SJSA1 (cell line): ENCODE measurements around the gene SHC3. TPM values are rescaled to one million over a fixed set of nuclear protein-coding genes. Genes with fewer than 3 reads are reported as not detected.

Experiments used
- DNase-seq, 2 experiments: peaks; one replicate each; pipeline ENCODE4 v3.0.0-alpha.2; 2015 to 2020; ENCODE audit warnings: low spot score in 2 of 2, low read depth in 1 of 2
- H3K27ac ChIP-seq: fragments of 250-450 bp; sonication (Bioruptor Pico); 2 replicates; pipeline ENCODE4 v1.5.1; 2020; ENCODE audit warnings: mild to moderate bottlenecking, moderate library complexity
- H3K27me3 ChIP-seq: fragments of 250-450 bp; sonication (Bioruptor Pico); replicated peaks from 2 replicates; pipeline ENCODE4 v1.5.1; 2020; ENCODE audit warnings: mild to moderate bottlenecking, moderate library complexity
- H3K36me3 ChIP-seq: fragments of 250-450 bp; sonication (Bioruptor Pico); 2 replicates; pipeline ENCODE4 v1.5.1; 2020; ENCODE audit warnings: mild to moderate bottlenecking
- H3K4me1 ChIP-seq: fragments of 250-450 bp; sonication (Bioruptor Pico); replicated peaks from 2 replicates; pipeline ENCODE4 v1.6.1; 2021; ENCODE audit warnings: mild to moderate bottlenecking
- H3K4me3 ChIP-seq: fragments of 250-450 bp; sonication (Bioruptor Pico); 2 replicates; pipeline ENCODE4 v1.5.1; 2020; ENCODE audit warnings: mild to moderate bottlenecking
- H3K9me3 ChIP-seq: fragments of 250-450 bp; sonication (Bioruptor Pico); replicated peaks from 2 replicates; pipeline ENCODE4 v1.5.1; 2020; ENCODE audit warnings: mild to moderate bottlenecking
- total RNA-seq: library from RNA; depleted of rRNA; stranded (reverse); fragments of >200 nt; shearing (Covaris generic); gene quantifications from 2 replicates; pipeline ENCODE4 v1.2.3, GENCODE V29; 2014

The SHC3 gene
- total RNA-seq, 1 experiment from 2014 or later: 0.34 TPM

- DNase-seq: no peak
- peaks cover 16% of the 10 kb centered on the region for H3K4me1 ChIP-seq
- H3K4me3 ChIP-seq: no peak overlapping the region
- no peaks in the 10 kb centered on the region for H3K9me3 ChIP-seq
- H3K36me3 ChIP-seq: peaks cover 2% of the 10 kb centered on the region; the same call in 1 of the 2 replicates
- no peaks in the 10 kb centered on the region for H3K27me3 ChIP-seq
- H3K27ac ChIP-seq: no peak overlapping the region
Measured at GRCh38 chr9:88986776-88987175, 191.8 kb downstream of the SHC3 start.

DNA sequence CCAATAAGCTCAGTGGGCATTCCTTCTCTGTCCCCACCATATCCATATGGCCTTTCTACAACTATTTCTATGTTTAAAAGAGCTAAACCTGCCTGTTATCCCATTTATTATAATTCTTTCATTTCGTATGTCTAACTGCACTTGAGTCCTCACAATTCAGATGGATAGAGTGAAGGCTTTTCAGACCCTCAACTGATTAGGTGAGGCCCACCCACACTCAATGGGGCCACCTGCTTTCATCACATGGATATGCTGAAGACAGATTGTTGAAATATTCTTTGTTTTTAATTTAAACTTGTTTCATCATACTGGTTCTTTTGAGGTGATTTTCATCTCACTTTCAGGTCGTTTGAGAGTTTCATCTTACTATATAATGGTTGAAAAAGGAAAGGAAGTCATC lies 193.0 kb downstream of the SHC3 start:
- Histone ChIP-seq H3K9me3 (no peaks in the 10 kb centered on the region), H3K4me1 (peaks cover 12% of the 10 kb centered on the region)
- no peak for DNase-seq

GRCh38 chr9:88984543-88984883 lies 194.1 kb downstream of the SHC3 start:
- no peak overlapping the region for H3K4me3 ChIP-seq

More for the DNA sequence above, 193.0 kb downstream of the SHC3 start:
- H3K27ac ChIP-seq: no peak overlapping the region
- H3K4me3 ChIP-seq: no peak overlapping the region
- no peaks in the 10 kb centered on the region for H3K27me3 ChIP-seq
- no peaks in the 10 kb centered on the region for H3K36me3 ChIP-seq

GRCh38 chr9:88983865-88984542 lies 194.6 kb downstream of the SHC3 start:
- Histone ChIP-seq H3K27ac (no peak overlapping the region), H3K27me3 (no peaks in the 10 kb centered on the region), H3K9me3 (no peaks in the 10 kb centered on the region), H3K4me3 (no peak overlapping the region), H3K36me3 (no peaks in the 10 kb centered on the region), H3K4me1 (peaks cover 4% of the 10 kb centered on the region)
- no peak for DNase-seq

More at GRCh38 chr9:88984543-88984883, 194.1 kb downstream of the SHC3 start:
- Histone ChIP-seq H3K4me1 (peaks cover 9% of the 10 kb centered on the region), H3K9me3 (no peaks in the 10 kb centered on the region), H3K36me3 (no peaks in the 10 kb centered on the region), H3K27ac (no peak overlapping the region), H3K27me3 (no peaks in the 10 kb centered on the region)
- DNase-seq: no peak

DNA sequence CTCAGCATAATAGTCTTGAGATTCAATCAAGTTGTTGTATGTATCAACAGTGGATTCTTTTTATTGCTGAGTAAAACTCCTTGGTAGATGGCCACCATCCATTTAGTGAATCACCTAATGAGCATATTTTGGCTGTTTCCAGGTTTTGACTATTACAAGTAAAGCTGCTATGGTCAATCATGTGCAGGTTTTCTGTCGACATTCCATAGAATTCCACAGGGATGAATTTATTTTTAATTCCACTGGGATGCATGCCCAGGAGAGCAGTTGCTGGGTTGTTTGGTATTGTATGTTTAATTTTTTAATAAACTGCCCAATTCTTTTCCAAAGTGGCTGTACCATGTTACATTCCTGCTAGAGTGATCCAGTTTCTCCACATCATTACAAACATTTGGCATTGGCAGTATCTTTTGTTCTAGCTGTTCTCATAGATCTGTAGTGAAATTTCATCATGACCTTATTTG lies 197.8 kb downstream of the SHC3 start:
- H3K4me1 ChIP-seq: no peaks in the 10 kb centered on the region
- no peaks in the 10 kb centered on the region for H3K36me3 ChIP-seq
- H3K27me3 ChIP-seq: no peaks in the 10 kb centered on the region
- no peak overlapping the region for H3K4me3 ChIP-seq
- H3K9me3 ChIP-seq: no peaks in the 10 kb centered on the region
- H3K27ac ChIP-seq: no peak overlapping the region
- peak in 1 of 2 experiments; percentile 11 for DNase-seq

GRCh38 chr9:88979791-88980190 lies 198.8 kb downstream of the SHC3 start:
- Histone ChIP-seq H3K9me3 (no peaks in the 10 kb centered on the region), H3K36me3 (no peaks in the 10 kb centered on the region), H3K27ac (no peak overlapping the region), H3K4me1 (no peaks in the 10 kb centered on the region), H3K27me3 (no peaks in the 10 kb centered on the region), H3K4me3 (no peak overlapping the region)
- DNase-seq: no peak

- Histone ChIP-seq H3K27me3 (no peaks in the 10 kb centered on the region), H3K27ac (no peak overlapping the region), H3K9me3 (no peaks in the 10 kb centered on the region), H3K4me3 (no peak overlapping the region), H3K36me3 (no peaks in the 10 kb centered on the region), H3K4me1 (no peaks in the 10 kb centered on the region)
- no peak for DNase-seq
Measured at GRCh38 chr9:88979021-88979420, 199.6 kb downstream of the SHC3 start.

- Histone ChIP-seq H3K36me3 (no peaks in the 10 kb centered on the region), H3K9me3 (no peaks in the 10 kb centered on the region), H3K4me1 (no peaks in the 10 kb centered on the region), H3K4me3 (no peak overlapping the region), H3K27ac (no peak overlapping the region), H3K27me3 (no peaks in the 10 kb centered on the region)
- no peak for DNase-seq
Measured at GRCh38 chr9:88978034-88978433, 200.6 kb downstream of the SHC3 start.

DNA sequence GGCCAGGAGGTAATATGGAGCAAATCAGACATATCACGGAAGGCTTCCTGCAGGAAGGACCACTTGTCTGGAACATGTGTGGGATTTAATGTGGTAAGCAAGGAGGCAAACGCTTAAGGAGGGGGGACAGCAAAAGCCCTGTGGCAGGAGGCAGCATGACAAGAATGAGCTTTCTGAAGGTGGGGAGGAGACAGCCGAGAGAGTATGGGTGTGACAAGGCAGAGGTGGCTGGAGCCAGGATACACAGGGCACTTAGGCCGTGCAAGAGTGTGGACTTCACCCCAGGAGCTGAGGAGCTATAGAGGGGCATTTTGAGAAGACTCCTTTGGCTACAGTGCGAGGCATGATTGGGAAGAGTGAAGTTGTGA lies 201.7 kb downstream of the SHC3 start:
- no peaks in the 10 kb centered on the region for H3K4me1 ChIP-seq
- no peaks in the 10 kb centered on the region for H3K36me3 ChIP-seq
- no peak overlapping the region for H3K27ac ChIP-seq
- no peaks in the 10 kb centered on the region for H3K9me3 ChIP-seq
- DNase-seq: no peak
- H3K27me3 ChIP-seq: no peaks in the 10 kb centered on the region
- H3K4me3 ChIP-seq: no peak overlapping the region

- Histone ChIP-seq H3K4me1 (no peaks in the 10 kb centered on the region), H3K27me3 (no peaks in the 10 kb centered on the region), H3K36me3 (no peaks in the 10 kb centered on the region), H3K9me3 (no peaks in the 10 kb centered on the region), H3K4me3 (no peak overlapping the region), H3K27ac (no peak overlapping the region)
- DNase-seq: no peak
Measured at GRCh38 chr9:88975966-88976889, 202.4 kb downstream of the SHC3 start.

- no peak for DNase-seq
- Histone ChIP-seq H3K36me3 (no peaks in the 10 kb centered on the region), H3K4me3 (no peak overlapping the region), H3K9me3 (no peaks in the 10 kb centered on the region), H3K27ac (no peak overlapping the region), H3K4me1 (no peaks in the 10 kb centered on the region), H3K27me3 (no peaks in the 10 kb centered on the region)
Measured at GRCh38 chr9:88974641-88975040, 204.0 kb downstream of the SHC3 start.

DNA sequence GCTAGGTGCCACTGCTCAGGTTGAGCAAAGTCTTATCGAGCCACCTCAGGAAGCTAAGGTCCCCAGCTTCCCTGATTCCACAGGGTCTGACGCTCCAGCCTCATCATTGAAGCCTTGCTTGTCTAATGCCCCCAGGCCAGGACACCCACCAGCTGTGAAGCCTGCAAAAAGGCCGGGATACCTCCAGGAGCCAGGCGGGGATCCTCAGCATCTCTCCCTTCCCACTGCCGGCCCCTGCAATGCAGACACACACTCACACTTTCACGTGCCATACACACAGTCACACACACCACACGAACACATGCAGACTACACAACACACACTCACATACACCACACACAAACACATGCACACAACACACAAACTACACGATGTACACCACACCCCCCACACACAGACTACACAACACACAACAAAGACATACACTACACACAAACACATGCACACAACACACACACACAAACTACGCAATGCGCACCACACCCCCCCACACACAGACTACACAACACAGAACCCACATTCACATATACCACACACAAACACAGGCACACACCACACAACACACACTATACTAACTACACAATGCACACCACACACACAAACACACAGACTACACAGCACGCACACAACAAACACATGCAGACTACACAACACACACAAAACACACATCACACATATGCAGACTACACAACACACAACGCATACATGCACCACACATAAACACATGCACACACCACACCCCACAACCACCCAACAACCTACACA lies 205.2 kb downstream of the SHC3 start:
- Histone ChIP-seq H3K9me3 (no peaks in the 10 kb centered on the region), H3K27me3 (no peaks in the 10 kb centered on the region), H3K4me1 (no peaks in the 10 kb centered on the region), H3K27ac (no peak overlapping the region), H3K36me3 (no peaks in the 10 kb centered on the region), H3K4me3 (no peak overlapping the region)
- DNase-seq: no peak

GRCh38 chr9:88972401-88972800 lies 206.2 kb downstream of the SHC3 start:
- Histone ChIP-seq H3K4me1 (no peaks in the 10 kb centered on the region), H3K9me3 (no peaks in the 10 kb centered on the region)
- no peak for DNase-seq

More at GRCh38 chr9:88972401-88972800, 206.2 kb downstream of the SHC3 start:
- no peak overlapping the region for H3K4me3 ChIP-seq
- H3K27ac ChIP-seq: no peak overlapping the region
- H3K36me3 ChIP-seq: no peaks in the 10 kb centered on the region
- H3K27me3 ChIP-seq: no peaks in the 10 kb centered on the region
